Measurements from ENCODE around the gene TMTC2. TPM values are rescaled to one million over a fixed set of nuclear protein-coding genes. Genes with fewer than 3 reads are reported as not detected.

The TMTC2 gene
- total and polyA plus RNA-seq, 2 donors (not counting 1 experiment from before 2014, with no cell fraction given): 2.4 to 3.2 TPM

DNA sequence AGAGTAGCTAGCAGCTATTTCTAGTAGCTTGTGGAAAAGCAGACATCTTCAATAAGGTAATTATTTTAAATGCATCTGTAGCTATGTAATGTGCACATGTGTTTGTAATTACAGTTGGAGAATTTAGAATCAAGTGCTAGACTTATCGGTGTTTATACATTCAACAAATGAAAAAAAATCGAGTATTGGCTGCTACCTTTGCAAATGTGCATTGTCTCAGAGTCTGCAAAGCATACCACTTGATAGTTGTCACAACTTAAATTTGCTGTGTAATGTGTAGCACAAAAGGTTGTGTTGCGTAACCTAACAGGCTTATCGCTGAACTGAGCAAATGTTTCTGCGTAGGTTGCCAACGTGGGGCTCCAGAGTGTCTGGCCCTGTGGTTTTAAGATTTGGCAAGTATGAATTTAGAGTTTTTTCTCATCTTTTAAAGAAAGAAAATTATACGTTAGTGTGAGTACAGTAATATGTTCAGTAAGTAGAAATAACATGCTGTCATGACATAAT lies 44.3 kb downstream of the TMTC2 start:
- H3K4me1 ChIP-seq (ENCODE audit: control insufficient read depth in 2 of 2, insufficient read depth in 2 of 2, low read length in 2 of 2): no peaks in the 10 kb centered on the region
- H3K27ac ChIP-seq (ENCODE audit: low read length in 2 of 2): no peak overlapping the region
- Mint-ChIP-seq H3K27ac (no peak overlapping the region), H3K9me3 (ENCODE audit: insufficient read depth) (no peaks in the 10 kb centered on the region), H3K4me1 (no peaks in the 10 kb centered on the region), H3K4me3 (no peak overlapping the region), H3K27me3 (no peaks in the 10 kb centered on the region)
- H4K20me1 ChIP-seq (ENCODE audit: control insufficient read depth, insufficient read depth, low read length, poor library complexity, severe bottlenecking): no peaks in the 10 kb centered on the region
- POLR2A ChIA-PET: no interaction called here
- H3K27me3 ChIP-seq (replicated peaks in 1 of 4; ENCODE audit: control extremely low read depth in 1 of 4, control insufficient read depth in 3 of 4, insufficient read depth in 4 of 4, low read length in 3 of 4): no peaks in the 10 kb centered on the region
- WGBS (ENCODE audit: insufficient coverage): 97% methylated on average over 4 of the region's 7 CpGs
- no peak overlapping the region for H3K4me2 ChIP-seq (replicated peaks; ENCODE audit: low read depth, low read length, poor library complexity, severe bottlenecking)
- no peak for ATAC-seq (ENCODE audit: low read depth)
- no peak overlapping the region for H3K4me3 ChIP-seq (ENCODE audit: control extremely low read depth in 1 of 5, extremely low read depth in 1 of 5, insufficient read depth in 1 of 5, low read depth in 2 of 5, low read length in 4 of 5)
- no peak overlapping the region for H2AFZ ChIP-seq (ENCODE audit: insufficient read depth, low read depth, low read length, poor library complexity, severe bottlenecking)
- no peaks in the 10 kb centered on the region for H3K79me2 ChIP-seq (ENCODE audit: control insufficient read depth, insufficient read depth, low read length)
- H3K9me3 ChIP-seq (ENCODE audit: control extremely low read depth in 1 of 3, control insufficient read depth in 2 of 3, insufficient read depth in 1 of 3, low read length in 2 of 3): peaks cover 0 to 9% (median 0%) of the 10 kb centered on the region in 3 donors
- no peak overlapping the region for H3K9ac ChIP-seq (ENCODE audit: low read length)
- no peak for DNase-seq
- CTCF ChIA-PET: no interaction called here
- intact Hi-C loops (cut with micrococcal nuclease): no loop called here
- no peaks in the 10 kb centered on the region for H3K36me3 ChIP-seq (replicated peaks in 1 of 2; ENCODE audit: control extremely low read depth in 1 of 2, control insufficient read depth in 1 of 2, extremely low read depth in 1 of 2, insufficient read depth in 2 of 2, low read length in 1 of 2)
- no peak for TF ChIP-seq EZH2 (IDR thresholded peaks at IDR 0.05; ENCODE audit: borderline replicate concordance, insufficient read depth, low read depth, low read length, poor library complexity, severe bottlenecking)
- TF ChIP-seq, protein P1, sequence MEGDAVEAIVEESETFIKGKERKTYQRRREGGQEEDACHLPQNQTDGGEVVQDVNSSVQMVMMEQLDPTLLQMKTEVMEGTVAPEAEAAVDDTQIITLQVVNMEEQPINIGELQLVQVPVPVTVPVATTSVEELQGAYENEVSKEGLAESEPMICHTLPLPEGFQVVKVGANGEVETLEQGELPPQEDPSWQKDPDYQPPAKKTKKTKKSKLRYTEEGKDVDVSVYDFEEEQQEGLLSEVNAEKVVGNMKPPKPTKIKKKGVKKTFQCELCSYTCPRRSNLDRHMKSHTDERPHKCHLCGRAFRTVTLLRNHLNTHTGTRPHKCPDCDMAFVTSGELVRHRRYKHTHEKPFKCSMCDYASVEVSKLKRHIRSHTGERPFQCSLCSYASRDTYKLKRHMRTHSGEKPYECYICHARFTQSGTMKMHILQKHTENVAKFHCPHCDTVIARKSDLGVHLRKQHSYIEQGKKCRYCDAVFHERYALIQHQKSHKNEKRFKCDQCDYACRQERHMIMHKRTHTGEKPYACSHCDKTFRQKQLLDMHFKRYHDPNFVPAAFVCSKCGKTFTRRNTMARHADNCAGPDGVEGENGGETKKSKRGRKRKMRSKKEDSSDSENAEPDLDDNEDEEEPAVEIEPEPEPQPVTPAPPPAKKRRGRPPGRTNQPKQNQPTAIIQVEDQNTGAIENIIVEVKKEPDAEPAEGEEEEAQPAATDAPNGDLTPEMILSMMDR (IDR thresholded peaks at IDR 0.05): no peak

GRCh38 chr12:82740129-82741000 lies 53.7 kb downstream of the TMTC2 start:
- DNase-seq: no peak
- Histone ChIP-seq H2AFZ (ENCODE audit: insufficient read depth, low read depth, low read length, poor library complexity, severe bottlenecking) (no peak overlapping the region), H3K27me3 (replicated peaks in 1 of 4; ENCODE audit: control extremely low read depth in 1 of 4, control insufficient read depth in 3 of 4, insufficient read depth in 4 of 4, low read length in 3 of 4) (no peaks in the 10 kb centered on the region), H4K20me1 (ENCODE audit: control insufficient read depth, insufficient read depth, low read length, poor library complexity, severe bottlenecking) (no peaks in the 10 kb centered on the region), H3K79me2 (ENCODE audit: control insufficient read depth, insufficient read depth, low read length) (no peaks in the 10 kb centered on the region), H3K4me2 (replicated peaks; ENCODE audit: low read depth, low read length, poor library complexity, severe bottlenecking) (no peak overlapping the region), H3K36me3 (replicated peaks in 1 of 2; ENCODE audit: control extremely low read depth in 1 of 2, control insufficient read depth in 1 of 2, extremely low read depth in 1 of 2, insufficient read depth in 2 of 2, low read length in 1 of 2) (no peaks in the 10 kb centered on the region), H3K9me3 (ENCODE audit: control extremely low read depth in 1 of 3, control insufficient read depth in 2 of 3, insufficient read depth in 1 of 3, low read length in 2 of 3) (no peaks in the 10 kb centered on the region), H3K4me1 (ENCODE audit: control insufficient read depth in 2 of 2, insufficient read depth in 2 of 2, low read length in 2 of 2) (no peaks in the 10 kb centered on the region), H3K27ac (ENCODE audit: low read length in 2 of 2) (no peak overlapping the region), H3K4me3 (ENCODE audit: control extremely low read depth in 1 of 5, extremely low read depth in 1 of 5, insufficient read depth in 1 of 5, low read depth in 2 of 5, low read length in 4 of 5) (no peak overlapping the region), H3K9ac (ENCODE audit: low read length) (no peak overlapping the region)
- ATAC-seq (ENCODE audit: low read depth): no peak
- Mint-ChIP-seq H3K4me3 (no peak overlapping the region), H3K9me3 (ENCODE audit: insufficient read depth) (no peaks in the 10 kb centered on the region), H3K27ac (no peak overlapping the region), H3K4me1 (no peaks in the 10 kb centered on the region), H3K27me3 (no peaks in the 10 kb centered on the region)
- POLR2A ChIA-PET: no interaction called here
- TF ChIP-seq EZH2 (IDR thresholded peaks at IDR 0.05; ENCODE audit: borderline replicate concordance, insufficient read depth, low read depth, low read length, poor library complexity, severe bottlenecking): no peak
- TF ChIP-seq, protein P1 (IDR thresholded peaks at IDR 0.05): no peak
- WGBS (ENCODE audit: insufficient coverage): 95% methylated on average over 3 of the region's 7 CpGs
- CTCF ChIA-PET: no interaction called here
- intact Hi-C loops (cut with micrococcal nuclease): no loop called here

Data from B cell (primary cell).